Measurements from ENCODE around the gene NDST4.

The NDST4 gene

DNA sequence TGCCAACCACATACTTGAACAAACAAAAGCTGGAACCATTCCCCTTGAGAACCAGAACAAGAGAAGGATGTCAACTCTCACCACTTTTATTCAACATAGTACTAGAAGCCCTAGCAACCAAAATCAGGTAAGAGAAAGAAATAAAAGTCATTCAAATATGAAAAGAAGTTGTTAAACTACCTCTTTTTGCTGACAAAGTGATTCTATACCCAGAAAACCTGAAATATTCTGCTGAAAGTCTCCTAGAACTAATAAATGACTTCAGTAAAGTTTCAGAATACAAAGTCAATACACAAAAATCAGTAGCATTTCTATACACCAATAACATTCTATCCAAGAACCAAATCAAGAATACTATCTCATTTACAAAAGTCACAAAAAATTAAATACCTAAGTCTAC, 327.9 kb downstream of the NDST4 start:
- H3K4me3 ChIP-seq (ENCODE audit: low read length) = no peak overlapping the region
- no peaks in the 10 kb centered on the region for H3K9me3 ChIP-seq (ENCODE audit: control insufficient read depth, insufficient read depth, low read length)
- H3K4me2 ChIP-seq (ENCODE audit: low read length) = no peak overlapping the region
- no peak for TF ChIP-seq EZH2phosphoT487 (IDR thresholded peaks at IDR 0.05; ENCODE audit: borderline replicate concordance, low read length)
- TF ChIP-seq, protein P1, sequence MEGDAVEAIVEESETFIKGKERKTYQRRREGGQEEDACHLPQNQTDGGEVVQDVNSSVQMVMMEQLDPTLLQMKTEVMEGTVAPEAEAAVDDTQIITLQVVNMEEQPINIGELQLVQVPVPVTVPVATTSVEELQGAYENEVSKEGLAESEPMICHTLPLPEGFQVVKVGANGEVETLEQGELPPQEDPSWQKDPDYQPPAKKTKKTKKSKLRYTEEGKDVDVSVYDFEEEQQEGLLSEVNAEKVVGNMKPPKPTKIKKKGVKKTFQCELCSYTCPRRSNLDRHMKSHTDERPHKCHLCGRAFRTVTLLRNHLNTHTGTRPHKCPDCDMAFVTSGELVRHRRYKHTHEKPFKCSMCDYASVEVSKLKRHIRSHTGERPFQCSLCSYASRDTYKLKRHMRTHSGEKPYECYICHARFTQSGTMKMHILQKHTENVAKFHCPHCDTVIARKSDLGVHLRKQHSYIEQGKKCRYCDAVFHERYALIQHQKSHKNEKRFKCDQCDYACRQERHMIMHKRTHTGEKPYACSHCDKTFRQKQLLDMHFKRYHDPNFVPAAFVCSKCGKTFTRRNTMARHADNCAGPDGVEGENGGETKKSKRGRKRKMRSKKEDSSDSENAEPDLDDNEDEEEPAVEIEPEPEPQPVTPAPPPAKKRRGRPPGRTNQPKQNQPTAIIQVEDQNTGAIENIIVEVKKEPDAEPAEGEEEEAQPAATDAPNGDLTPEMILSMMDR (IDR thresholded peaks at IDR 0.05; ENCODE audit: low read depth, low read length, poor library complexity, severe bottlenecking) = no peak
- H3K79me2 ChIP-seq (ENCODE audit: control insufficient read depth, low read length) = no peaks in the 10 kb centered on the region
- H3F3A ChIP-seq (ENCODE audit: control insufficient read depth, insufficient read depth) = no peaks in the 10 kb centered on the region
- H3K27ac ChIP-seq (ENCODE audit: low read depth, low read length) = no peak overlapping the region
- no peaks in the 10 kb centered on the region for H3K36me3 ChIP-seq (ENCODE audit: control insufficient read depth, low read length)
- H3K9me2 ChIP-seq (replicated peaks; ENCODE audit: control insufficient read depth, low read length) = no peaks in the 10 kb centered on the region
- no peaks in the 10 kb centered on the region for H4K20me1 ChIP-seq (ENCODE audit: control insufficient read depth, insufficient read depth, low read depth, low read length)
- peaks cover 4% of the 10 kb centered on the region; the same call in 1 of the 2 replicates for H3K27me3 ChIP-seq (ENCODE audit: control insufficient read depth, low read length)
- H3K4me1 ChIP-seq (ENCODE audit: control insufficient read depth, low read length) = no peaks in the 10 kb centered on the region

DNA sequence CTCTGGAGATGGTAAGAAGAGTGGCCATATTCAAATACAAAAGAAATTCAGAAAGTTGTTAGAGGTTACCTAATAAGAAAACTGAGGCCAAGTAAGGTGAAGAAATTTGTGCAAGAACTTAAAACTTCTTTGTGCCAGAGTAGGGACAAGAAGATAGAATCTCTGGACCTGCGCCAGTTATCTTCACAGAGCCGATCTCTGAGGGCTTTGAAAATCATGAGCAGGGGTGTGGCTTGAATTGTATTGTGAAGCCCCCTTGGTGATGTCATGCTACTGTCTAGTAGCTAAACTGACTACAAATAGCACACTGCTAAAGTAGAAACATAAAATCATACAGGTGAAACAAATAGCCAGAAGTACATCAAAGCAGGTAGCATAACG, 330.2 kb downstream of the NDST4 start:
- H3K79me2 ChIP-seq (ENCODE audit: control insufficient read depth, low read length) = no peaks in the 10 kb centered on the region
- H3K36me3 ChIP-seq (ENCODE audit: control insufficient read depth, low read length) = no peaks in the 10 kb centered on the region
- no peaks in the 10 kb centered on the region for H3F3A ChIP-seq (ENCODE audit: control insufficient read depth, insufficient read depth)
- H3K4me3 ChIP-seq (ENCODE audit: low read length) = no peak overlapping the region
- H3K4me1 ChIP-seq (ENCODE audit: control insufficient read depth, low read length) = no peaks in the 10 kb centered on the region
- no peak for TF ChIP-seq EZH2phosphoT487 (IDR thresholded peaks at IDR 0.05; ENCODE audit: borderline replicate concordance, low read length)
- TF ChIP-seq, protein P1 (IDR thresholded peaks at IDR 0.05; ENCODE audit: low read depth, low read length, poor library complexity, severe bottlenecking) = no peak
- no peaks in the 10 kb centered on the region for H4K20me1 ChIP-seq (ENCODE audit: control insufficient read depth, insufficient read depth, low read depth, low read length)
- H3K9me2 ChIP-seq (replicated peaks; ENCODE audit: control insufficient read depth, low read length) = no peaks in the 10 kb centered on the region
- peaks cover 6% of the 10 kb centered on the region; the same call in 1 of the 2 replicates for H3K27me3 ChIP-seq (ENCODE audit: control insufficient read depth, low read length)
- no peak overlapping the region for H3K4me2 ChIP-seq (ENCODE audit: low read length)
- H3K9me3 ChIP-seq (ENCODE audit: control insufficient read depth, insufficient read depth, low read length) = no peaks in the 10 kb centered on the region
- H3K27ac ChIP-seq (ENCODE audit: low read depth, low read length) = no peak overlapping the region

DNA sequence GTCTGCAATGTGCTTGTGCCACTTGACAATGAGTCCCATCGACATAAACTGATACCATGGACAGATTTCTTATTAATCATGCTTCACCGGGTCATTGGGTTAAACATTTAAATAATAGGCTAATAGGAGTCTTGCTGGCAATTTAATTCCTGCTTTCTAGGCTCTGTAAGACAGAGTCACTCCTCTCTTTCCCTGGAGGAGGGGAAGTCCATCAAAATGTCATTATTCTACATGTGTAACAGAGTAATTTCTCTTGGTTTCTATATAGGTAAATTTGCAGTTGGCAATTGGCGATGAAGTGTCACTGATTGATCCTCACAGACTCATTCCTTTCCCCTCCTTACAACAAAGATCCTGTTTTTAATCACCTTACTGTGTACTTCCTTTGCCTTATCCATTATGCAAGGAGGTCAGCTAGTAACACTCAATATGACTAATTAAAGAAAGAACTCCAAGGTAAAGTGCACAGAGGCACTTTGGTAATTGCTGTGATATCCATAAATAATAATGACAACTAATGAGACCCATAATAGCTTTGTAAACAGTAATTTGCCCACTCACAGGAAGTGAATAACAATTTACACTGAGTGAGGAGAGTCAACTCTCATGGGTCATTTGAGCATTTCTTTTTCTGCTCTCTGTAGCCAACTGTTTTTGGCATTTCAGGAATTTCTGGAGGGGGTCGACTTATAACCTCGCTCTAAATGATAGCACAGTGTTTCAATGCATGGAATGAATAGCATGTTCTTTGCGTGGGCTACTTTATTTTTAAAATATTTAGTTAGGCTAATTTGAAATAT, 330.8 kb downstream of the NDST4 start:
- H3K79me2 ChIP-seq (ENCODE audit: control insufficient read depth, low read length) = no peaks in the 10 kb centered on the region
- no peaks in the 10 kb centered on the region for H3K9me3 ChIP-seq (ENCODE audit: control insufficient read depth, insufficient read depth, low read length)
- TF ChIP-seq EZH2phosphoT487 (IDR thresholded peaks at IDR 0.05; ENCODE audit: borderline replicate concordance, low read length) = no peak
- TF ChIP-seq, protein P1 (IDR thresholded peaks at IDR 0.05; ENCODE audit: low read depth, low read length, poor library complexity, severe bottlenecking) = no peak
- no peaks in the 10 kb centered on the region for H4K20me1 ChIP-seq (ENCODE audit: control insufficient read depth, insufficient read depth, low read depth, low read length)
- H3K4me3 ChIP-seq (ENCODE audit: low read length) = no peak overlapping the region
- no peak overlapping the region for H3K27ac ChIP-seq (ENCODE audit: low read depth, low read length)
- peaks cover 6% of the 10 kb centered on the region; the same call in 1 of the 2 replicates for H3K27me3 ChIP-seq (ENCODE audit: control insufficient read depth, low read length)
- H3K9me2 ChIP-seq (replicated peaks; ENCODE audit: control insufficient read depth, low read length) = no peaks in the 10 kb centered on the region
- no peak overlapping the region for H3K4me2 ChIP-seq (ENCODE audit: low read length)
- H3K4me1 ChIP-seq (ENCODE audit: control insufficient read depth, low read length) = no peaks in the 10 kb centered on the region
- H3F3A ChIP-seq (ENCODE audit: control insufficient read depth, insufficient read depth) = no peaks in the 10 kb centered on the region
- no peaks in the 10 kb centered on the region for H3K36me3 ChIP-seq (ENCODE audit: control insufficient read depth, low read length)

Measured in DOHH2 (cell line).